NB4 (cell line): ENCODE measurements around the gene CREG1.

Source experiments
- DNase-seq: peaks from one replicate; pipeline ENCODE4 v3.0.0; 2010; ENCODE audit warnings: low read depth
- H3K4me3 ChIP-seq: one replicate; pipeline ENCODE4 v1.5.1; 2011; ENCODE audit warnings: mild to moderate bottlenecking, low read depth, low read length, moderate library complexity
- CTCF ChIP-seq: IDR thresholded peaks from one replicate; pipeline ENCODE4 v1.5.1; 2012; ENCODE audit warnings: low read depth, low read length
- MAX ChIP-seq: IDR thresholded peaks from 2 replicates; pipeline ENCODE4 v1.6.1; 2011; ENCODE audit warnings: low read depth, low read length
- MYC ChIP-seq: IDR thresholded peaks from 2 replicates; pipeline ENCODE4 v1.6.1; 2011; ENCODE audit warnings: low read depth, low read length
- POLR2A ChIP-seq: IDR thresholded peaks from 2 replicates; pipeline ENCODE4 v1.6.1; 2011; ENCODE audit warnings: mild to moderate bottlenecking; ENCODE audit not compliant: insufficient read length; ENCODE audit errors: extremely low read depth

The CREG1 gene

GRCh38 chr1:167503626-167504466 lies 49.7 kb downstream of the CREG1 start:
- no peak overlapping the region for H3K4me3 ChIP-seq
- TF ChIP-seq CTCF (no peak), MYC (no peak), MAX (no peak), POLR2A (no peak)
- no peak for DNase-seq

GRCh38 chr1:167502719-167503462 lies 50.7 kb downstream of the CREG1 start:
- H3K4me3 ChIP-seq: no peak overlapping the region
- TF ChIP-seq MAX (no peak), MYC (no peak), CTCF (no peak), POLR2A (no peak)
- no peak for DNase-seq

GRCh38 chr1:167502192-167502551 lies 51.4 kb downstream of the CREG1 start:
- no peak overlapping the region for H3K4me3 ChIP-seq
- no peak for DNase-seq
- TF ChIP-seq MYC (no peak), MAX (no peak), POLR2A (no peak)

- no peak for TF ChIP-seq MAX
- no peak for TF ChIP-seq POLR2A
- TF ChIP-seq MYC: no peak
- no peak for TF ChIP-seq CTCF
- DNase-seq: no peak
- no peak overlapping the region for H3K4me3 ChIP-seq
These were observed 51.9 kb downstream of the CREG1 start for GRCh38 chr1:167501515-167502191.

GRCh38 chr1:167500283-167500860 lies 53.2 kb downstream of the CREG1 start:
- no peak for TF ChIP-seq MYC
- TF ChIP-seq CTCF: no peak
- no peak for TF ChIP-seq MAX
- TF ChIP-seq POLR2A: no peak
- DNase-seq: no peak
- no peak overlapping the region for H3K4me3 ChIP-seq

- no peak for TF ChIP-seq MAX
- no peak for TF ChIP-seq CTCF
- no peak for TF ChIP-seq POLR2A
- no peak for TF ChIP-seq MYC
- H3K4me3 ChIP-seq: no peak overlapping the region
- peak; percentile 4 for DNase-seq
These were observed 53.9 kb downstream of the CREG1 start for GRCh38 chr1:167499664-167500101.
